Cardiac muscle cell (in vitro differentiated cells and primary cell): ENCODE data around the gene C16orf74. TPM values are rescaled to one million over a fixed set of nuclear protein-coding genes. Genes with fewer than 3 reads are reported as not detected.

Source experiments
- DNase-seq, 2 donors: peaks; one replicate each; pipeline versions ENCODE4 v3.0.0 to v3.0.0-alpha.2; 2010 to 2017; ENCODE audit warnings: low read depth in 1 of 2, low spot score in 1 of 2
- H3K27ac ChIP-seq: fragments of 200-600 bp; sonication (generic); 2 replicates; pipeline ENCODE4 v1.5.1; 2016
- H3K27me3 ChIP-seq: fragments of 200-600 bp; sonication (generic); 2 replicates; pipeline ENCODE4 v1.6.0; 2016; ENCODE audit warnings: control low read depth
- H3K36me3 ChIP-seq: fragments of 200-600 bp; sonication (generic); 2 replicates; pipeline ENCODE4 v1.5.1; 2016; ENCODE audit warnings: control low read depth
- H3K4me1 ChIP-seq: fragments of 200-600 bp; sonication (generic); 2 replicates; pipeline ENCODE4 v1.8.1; 2017; ENCODE audit warnings: low read depth, mild to moderate bottlenecking, mixed run types
- H3K4me3 ChIP-seq: fragments of 200-600 bp; sonication (generic); 2 replicates; pipeline ENCODE4 v1.5.1; 2016; ENCODE audit warnings: mild to moderate bottlenecking
- H3K9me3 ChIP-seq: fragments of 200-600 bp; sonication (generic); 2 replicates; pipeline ENCODE4 v1.5.1; 2017; ENCODE audit warnings: low read depth, mild to moderate bottlenecking, control low read depth
- CTCF ChIP-seq: IDR thresholded peaks from 2 replicates; pipeline ENCODE4 v1.5.1; 2012; ENCODE audit warnings: low read depth, mild to moderate bottlenecking, low read length
- polyA plus RNA-seq: library from polyadenylated mRNA; unstranded; fragments of >200 nt; fragmentation: Nextera tagmentation; extraction: Ambion mirVana; gene quantifications from 2 replicates; pipeline ENCODE4 v1.2.1, GENCODE V29; 2016
- total RNA-seq: library from RNA; depleted of rRNA; stranded (reverse); fragments of >200 nt; gene quantifications from 2 replicates; pipeline ENCODE4 v1.2.3, GENCODE V29; 2016

Gene C16orf74
- total and polyA plus RNA-seq, 2 experiments from 2014 or later: 37.9 to 49.7 TPM

DNA sequence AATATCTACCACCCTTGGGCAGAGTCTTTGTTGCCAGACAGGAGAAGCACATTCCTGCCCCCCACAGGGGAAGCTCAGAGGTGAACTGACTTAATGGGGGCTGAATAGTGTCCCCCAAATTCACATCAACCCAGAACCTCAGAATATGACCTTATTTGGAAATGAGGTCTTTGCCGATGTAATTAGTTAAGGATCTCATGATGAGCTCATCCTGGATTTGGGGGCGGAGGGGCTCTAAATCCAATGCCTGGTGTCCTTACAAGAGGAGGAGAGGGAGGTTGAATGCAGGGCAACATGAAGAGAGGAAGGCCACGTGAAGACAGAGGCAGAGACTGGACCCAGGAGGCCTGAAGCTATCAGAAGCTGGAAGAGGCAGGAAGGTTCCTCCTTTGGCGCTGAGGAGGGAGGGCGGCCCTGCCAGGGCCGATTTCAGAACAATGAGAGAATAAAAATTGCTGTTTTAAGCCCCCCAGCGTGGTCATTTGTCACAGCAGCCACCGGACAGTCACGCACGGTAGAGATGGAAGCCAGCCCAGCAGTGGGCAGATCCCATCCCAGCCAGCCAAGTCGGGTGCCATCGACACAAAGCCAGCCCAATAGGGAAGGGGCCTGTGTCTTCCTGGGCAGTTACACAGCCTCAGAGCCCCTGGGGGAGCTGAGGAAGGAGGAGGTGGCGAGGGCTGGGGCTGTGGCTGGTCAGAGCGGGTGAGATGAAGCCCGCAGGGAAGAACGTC lies 21.3 kb downstream of the C16orf74 start:
- DNase-seq: no peak
- no peaks in the 10 kb centered on the region for H3K27me3 ChIP-seq
- H3K9me3 ChIP-seq: no peaks in the 10 kb centered on the region
- no peak overlapping the region for H3K4me3 ChIP-seq
- no peak for TF ChIP-seq CTCF
- no peaks in the 10 kb centered on the region for H3K36me3 ChIP-seq
- H3K4me1 ChIP-seq: no peaks in the 10 kb centered on the region
- H3K27ac ChIP-seq: no peak overlapping the region

- no peak overlapping the region for H3K4me3 ChIP-seq
- no peaks in the 10 kb centered on the region for H3K4me1 ChIP-seq
- H3K36me3 ChIP-seq: no peaks in the 10 kb centered on the region
- no peaks in the 10 kb centered on the region for H3K27me3 ChIP-seq
- no peaks in the 10 kb centered on the region for H3K9me3 ChIP-seq
- DNase-seq: no peak
- no peak overlapping the region for H3K27ac ChIP-seq
- peak; percentile 39 for TF ChIP-seq CTCF
Observed at GRCh38 chr16:85728879-85729278, 22.0 kb downstream of the C16orf74 start.

- no peak overlapping the region for H3K4me3 ChIP-seq
- H3K9me3 ChIP-seq: no peaks in the 10 kb centered on the region
- TF ChIP-seq CTCF: no peak
- peaks cover 8% of the 10 kb centered on the region for H3K4me1 ChIP-seq
- no peak for DNase-seq
- no peaks in the 10 kb centered on the region for H3K36me3 ChIP-seq
- no peaks in the 10 kb centered on the region for H3K27me3 ChIP-seq
- no peak overlapping the region for H3K27ac ChIP-seq
Observed at GRCh38 chr16:85724936-85725335, 26.0 kb downstream of the C16orf74 start.

DNA sequence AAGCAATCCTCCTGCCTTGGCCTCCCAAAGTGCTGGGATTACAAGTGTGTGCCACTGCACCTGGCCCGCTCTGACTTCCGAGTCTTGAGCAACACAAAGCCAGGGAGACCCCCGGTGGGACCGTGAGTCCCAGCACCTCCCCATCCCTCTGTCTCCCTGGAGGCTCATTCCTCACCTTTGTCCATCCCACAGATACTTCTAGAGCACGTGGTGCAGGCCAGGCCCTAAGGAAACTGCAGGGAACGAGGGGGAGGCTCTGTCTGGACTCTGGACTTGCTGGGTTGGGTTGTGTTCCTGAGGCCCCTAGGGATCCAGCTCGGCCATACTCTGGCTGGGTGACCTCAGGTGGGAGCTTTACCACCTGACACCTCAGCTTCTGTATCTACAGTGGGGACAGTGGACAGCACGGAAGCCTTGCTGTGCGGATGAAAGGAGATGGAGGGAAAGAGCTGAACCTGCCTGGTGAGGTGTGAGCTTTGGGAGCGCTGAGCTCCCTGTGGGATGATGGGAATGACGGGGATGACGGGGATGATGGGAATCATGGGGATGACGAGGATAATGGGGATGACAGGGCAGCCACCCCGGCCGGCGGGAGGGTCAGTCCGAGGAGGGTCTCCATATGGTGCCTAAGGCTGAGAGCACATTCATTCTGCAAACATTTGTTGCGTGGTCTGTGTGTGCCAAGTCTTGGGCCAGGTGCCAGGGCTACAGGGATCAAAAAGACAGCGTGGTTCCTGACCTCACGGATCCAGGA lies 26.6 kb downstream of the C16orf74 start:
- Histone ChIP-seq H3K4me1 (peaks cover 8% of the 10 kb centered on the region), H3K27ac (no peak overlapping the region), H3K27me3 (no peaks in the 10 kb centered on the region), H3K4me3 (no peak overlapping the region), H3K36me3 (no peaks in the 10 kb centered on the region), H3K9me3 (no peaks in the 10 kb centered on the region)
- DNase-seq: no peak
- no peak for TF ChIP-seq CTCF

DNA sequence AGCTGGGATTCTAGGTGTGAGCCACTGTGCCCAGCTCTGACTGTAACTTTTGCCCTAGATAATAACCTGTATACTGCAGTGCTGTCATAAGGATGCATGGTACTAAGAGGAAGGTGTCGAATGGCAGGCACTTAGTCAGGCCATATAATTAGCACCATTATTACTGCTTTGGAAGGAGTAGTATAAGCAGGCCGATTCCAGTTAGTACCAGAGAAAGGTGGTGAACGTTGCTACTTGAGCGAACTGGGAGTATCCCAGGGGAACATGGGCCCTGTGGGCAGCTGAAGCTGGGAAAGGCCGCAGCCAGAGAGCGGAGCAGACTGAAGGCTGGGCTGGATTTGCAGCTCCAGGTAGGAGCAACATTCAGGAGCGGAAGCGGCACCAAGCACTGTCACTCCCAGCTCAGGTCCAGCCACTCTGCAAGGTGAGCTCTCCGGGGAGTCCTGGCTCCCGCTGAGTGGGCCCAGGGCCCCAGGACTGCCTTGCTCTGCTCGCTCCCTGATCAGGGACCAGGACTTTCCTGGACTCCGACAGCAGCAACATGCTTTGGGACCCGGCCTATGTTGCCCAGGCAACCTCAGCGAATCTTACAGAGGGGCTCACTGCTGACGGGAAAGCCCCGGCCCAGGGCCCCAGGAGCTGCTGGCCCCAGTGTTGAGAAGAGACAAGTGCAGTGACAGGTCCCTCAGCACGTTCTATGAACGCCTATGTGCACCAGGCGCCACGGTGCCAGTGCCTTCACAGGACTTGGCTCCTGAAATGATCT lies 28.6 kb downstream of the C16orf74 start:
- Histone ChIP-seq H3K27me3 (peaks cover 2% of the 10 kb centered on the region), H3K27ac (peak overlapping the region; percentile 38), H3K36me3 (no peaks in the 10 kb centered on the region), H3K4me3 (no peak overlapping the region), H3K4me1 (peaks cover 8% of the 10 kb centered on the region), H3K9me3 (no peaks in the 10 kb centered on the region)
- TF ChIP-seq CTCF: no peak
- peak in 1 of 2 donors; percentile 15 for DNase-seq
